SK-N-MC (cell line): Measurements from ENCODE around the gene MYO18B.

Experiments
- EZH2 ChIP-seq: fragments of 200-600 bp; sonication (generic); IDR thresholded peaks from one replicate; pipeline ENCODE4 v1.6.1; 2017; ENCODE audit warnings: antibody characterized with exemption
- POLR2AphosphoS5 ChIP-seq: IDR thresholded peaks from 2 replicates; pipeline ENCODE4 v1.6.1; 2012; ENCODE audit warnings: mild to moderate bottlenecking, low read depth, low read length, borderline replicate concordance

GRCh38 chr22:25760294-25760693 lies 18.3 kb downstream of the MYO18B start:
- TF ChIP-seq EZH2 (no peak), POLR2AphosphoS5 (no peak)
